ENCODE data around the gene USP15.

DNA sequence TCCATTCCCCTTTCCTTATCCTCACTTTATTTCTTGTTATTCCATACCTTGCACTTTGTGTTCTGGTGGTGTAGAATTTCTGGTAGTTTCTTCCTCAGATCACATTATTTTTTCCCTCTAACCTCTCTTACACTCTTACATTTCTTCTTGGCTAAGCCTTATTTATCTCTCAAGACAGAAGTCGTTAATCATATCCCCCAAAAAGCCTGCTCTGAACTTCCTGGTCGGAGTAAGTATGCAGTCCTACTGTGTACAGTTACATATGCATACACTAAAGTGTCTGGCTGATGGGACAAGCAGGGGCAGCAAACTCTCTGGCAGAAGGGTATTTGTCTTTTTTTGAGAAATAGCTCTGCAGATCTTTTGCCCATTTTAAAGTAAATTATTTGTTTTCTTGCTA lies 33.1 kb upstream of the USP15 start:
- TF ChIP-seq, protein P1, sequence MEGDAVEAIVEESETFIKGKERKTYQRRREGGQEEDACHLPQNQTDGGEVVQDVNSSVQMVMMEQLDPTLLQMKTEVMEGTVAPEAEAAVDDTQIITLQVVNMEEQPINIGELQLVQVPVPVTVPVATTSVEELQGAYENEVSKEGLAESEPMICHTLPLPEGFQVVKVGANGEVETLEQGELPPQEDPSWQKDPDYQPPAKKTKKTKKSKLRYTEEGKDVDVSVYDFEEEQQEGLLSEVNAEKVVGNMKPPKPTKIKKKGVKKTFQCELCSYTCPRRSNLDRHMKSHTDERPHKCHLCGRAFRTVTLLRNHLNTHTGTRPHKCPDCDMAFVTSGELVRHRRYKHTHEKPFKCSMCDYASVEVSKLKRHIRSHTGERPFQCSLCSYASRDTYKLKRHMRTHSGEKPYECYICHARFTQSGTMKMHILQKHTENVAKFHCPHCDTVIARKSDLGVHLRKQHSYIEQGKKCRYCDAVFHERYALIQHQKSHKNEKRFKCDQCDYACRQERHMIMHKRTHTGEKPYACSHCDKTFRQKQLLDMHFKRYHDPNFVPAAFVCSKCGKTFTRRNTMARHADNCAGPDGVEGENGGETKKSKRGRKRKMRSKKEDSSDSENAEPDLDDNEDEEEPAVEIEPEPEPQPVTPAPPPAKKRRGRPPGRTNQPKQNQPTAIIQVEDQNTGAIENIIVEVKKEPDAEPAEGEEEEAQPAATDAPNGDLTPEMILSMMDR (IDR thresholded peaks at IDR 0.05) = no peak
- no peak for TF ChIP-seq POLR2AphosphoS5 (IDR thresholded peaks at IDR 0.05; ENCODE audit: insufficient read depth in 1 of 2, low read depth in 1 of 2)
- TF ChIP-seq POLR2A (IDR thresholded peaks at IDR 0.05) = no peak

Measured in vagina (tissue), 2 donors.